GM12892 (cell line): ENCODE data around the gene TAF8.

Experiments used
- POLR2A ChIP-seq: IDR thresholded peaks from 2 replicates; pipeline ENCODE4 v1.6.1; 2011; ENCODE audit warnings: low read depth, low read length, control low read depth
- POLR2AphosphoS5 ChIP-seq: IDR thresholded peaks from 2 replicates; pipeline ENCODE4 v1.6.1; 2011; ENCODE audit warnings: low read depth, low read length, control low read depth

DNA sequence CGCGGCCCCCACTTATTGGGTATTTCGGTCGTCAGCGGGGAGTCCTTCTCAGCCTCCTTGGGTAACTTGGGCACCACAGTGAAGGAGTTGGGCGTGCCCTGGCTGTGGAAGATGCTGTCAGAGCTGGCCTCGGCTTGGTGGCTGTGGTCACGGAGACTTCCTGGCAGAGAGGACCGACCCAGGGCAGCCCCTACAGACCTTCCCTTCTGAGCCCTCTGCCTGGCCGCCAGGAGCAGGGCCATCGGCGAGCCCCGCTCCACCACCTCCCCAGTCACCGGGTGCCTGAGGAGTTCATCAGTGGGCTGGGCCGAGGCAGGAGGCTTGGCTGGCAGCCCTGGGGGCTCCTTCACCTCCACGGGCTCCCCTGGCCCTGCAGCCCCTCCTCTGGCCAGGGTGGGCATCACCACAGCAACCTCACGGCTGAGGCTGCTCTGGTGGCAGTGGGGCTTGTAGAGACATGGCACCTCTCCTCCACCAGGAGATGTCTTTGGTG, 54.9 kb downstream of the TAF8 start:
- TF ChIP-seq POLR2A (no peak), POLR2AphosphoS5 (no peak)
